Measurements from ENCODE around the gene DPF3. TPM values are rescaled to one million over a fixed set of nuclear protein-coding genes. Genes with fewer than 3 reads are reported as not detected.

The DPF3 gene
- total and polyA plus RNA-seq, 9 of the 15 experiments (the other 6 are each of a cell fraction or from before 2014, with no cell fraction given) = 0.21 to 4.9 (median 1.2) TPM

DNA sequence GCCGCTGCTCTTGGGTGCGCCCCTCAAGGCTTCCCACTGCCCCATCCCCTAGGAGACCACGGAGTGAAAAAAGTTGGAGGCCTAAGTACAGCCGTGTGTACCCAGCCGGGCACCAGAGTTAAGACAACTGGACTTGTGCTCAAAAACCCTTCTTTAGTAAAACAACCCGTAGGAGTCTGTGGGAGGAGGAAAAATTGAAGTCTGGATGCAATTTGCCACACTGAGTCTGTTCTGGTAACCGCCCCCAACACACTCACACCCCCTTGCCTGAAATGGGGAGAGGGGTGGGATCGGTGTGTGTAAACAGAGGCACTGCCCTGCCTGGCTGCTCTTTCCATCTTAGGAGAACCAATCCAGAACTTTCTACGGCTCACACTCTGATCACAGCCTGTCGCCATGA is 41.7 kb downstream of the DPF3 start:
- peaks cover 0 to 6% of the 10 kb centered on the region in 2 experiments; a peak in 1 of 5 replicates for H3K27me3 ChIP-seq (ENCODE audit: control insufficient read depth in 2 of 2, insufficient read depth in 2 of 2, low read length in 2 of 2)
- H3K79me2 ChIP-seq (ENCODE audit: control insufficient read depth, insufficient read depth, low read length) = no peaks in the 10 kb centered on the region
- H3K9me3 ChIP-seq (replicated peaks; ENCODE audit: control insufficient read depth, insufficient read depth, low read depth, low read length) = no peaks in the 10 kb centered on the region
- WGBS (ENCODE audit: insufficient coverage, low coverage, missing lambda C conversion rate) = 40% methylated on average over 9 of the region's 10 CpGs
- no peaks in the 10 kb centered on the region; a peak in 1 of 5 replicates for H3K4me1 ChIP-seq (replicated peaks in 1 of 2; ENCODE audit: control insufficient read depth in 2 of 2, insufficient read depth in 2 of 2, low read length in 2 of 2)
- H3K4me3 ChIP-seq = no peak overlapping the region
- BruUV-seq (replicated peaks) = no TSS peak
- no peaks in the 10 kb centered on the region for H3K9me1 ChIP-seq (ENCODE audit: control insufficient read depth, insufficient read depth, low read length)
- POLR2A ChIA-PET = no interaction called here
- CTCF ChIA-PET (ENCODE audit: low intra/inter-chr PET ratio) = no interaction called here
- FAIRE-seq = no peak
- no peaks in the 10 kb centered on the region for H3K36me3 ChIP-seq (ENCODE audit: control insufficient read depth, insufficient read depth, low read length)
- intact Hi-C loops (cut with micrococcal nuclease) (no loop called here), in situ Hi-C loops (cut with MboI) (no loop called here)
- H3K9ac ChIP-seq (ENCODE audit: insufficient read depth in 1 of 2, low read depth in 2 of 2, low read length in 2 of 2) = no peak overlapping the region
- ATAC-seq = no peak
- TF ChIP-seq ZFX (CRISPR knock-in tag; IDR thresholded peaks at IDR 0.05) (no peak), PURB (CRISPR knock-in tag; IDR thresholded peaks at IDR 0.05; ENCODE audit: low read depth) (no peak)
- H2AFZ ChIP-seq (ENCODE audit: low read depth, low read length) = no peak overlapping the region
- DNase-seq (ENCODE audit: extremely low read depth in 1 of 4, low spot score in 3 of 4) = no peak
- no peak overlapping the region for H3K27ac ChIP-seq (ENCODE audit: extremely low read depth, low read depth, low read length)
- H4K20me1 ChIP-seq (replicated peaks; ENCODE audit: control insufficient read depth, insufficient read depth, low read length) = no peaks in the 10 kb centered on the region
- H3K4me2 ChIP-seq (ENCODE audit: insufficient read depth, low read length) = no peak overlapping the region

DNA sequence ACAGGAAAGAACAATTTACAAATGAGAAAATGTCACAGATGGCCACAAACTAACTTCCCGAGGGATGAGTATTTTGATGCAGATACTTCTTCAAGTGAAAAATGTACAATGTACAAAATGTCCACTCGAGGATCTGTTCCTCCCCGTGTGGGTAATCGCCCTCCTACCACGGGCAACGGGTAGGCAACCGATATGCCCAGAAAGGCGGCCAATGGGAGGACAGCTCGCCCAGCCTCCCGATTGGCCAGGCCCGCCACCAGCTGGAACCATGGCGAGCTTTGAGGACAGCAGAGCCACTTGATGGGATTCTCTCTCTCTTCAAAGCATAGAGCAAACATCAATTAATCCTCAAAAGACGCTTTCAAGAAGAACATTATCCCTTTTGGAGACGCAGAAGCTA is 42.3 kb downstream of the DPF3 start:
- TF ChIP-seq, protein P1, sequence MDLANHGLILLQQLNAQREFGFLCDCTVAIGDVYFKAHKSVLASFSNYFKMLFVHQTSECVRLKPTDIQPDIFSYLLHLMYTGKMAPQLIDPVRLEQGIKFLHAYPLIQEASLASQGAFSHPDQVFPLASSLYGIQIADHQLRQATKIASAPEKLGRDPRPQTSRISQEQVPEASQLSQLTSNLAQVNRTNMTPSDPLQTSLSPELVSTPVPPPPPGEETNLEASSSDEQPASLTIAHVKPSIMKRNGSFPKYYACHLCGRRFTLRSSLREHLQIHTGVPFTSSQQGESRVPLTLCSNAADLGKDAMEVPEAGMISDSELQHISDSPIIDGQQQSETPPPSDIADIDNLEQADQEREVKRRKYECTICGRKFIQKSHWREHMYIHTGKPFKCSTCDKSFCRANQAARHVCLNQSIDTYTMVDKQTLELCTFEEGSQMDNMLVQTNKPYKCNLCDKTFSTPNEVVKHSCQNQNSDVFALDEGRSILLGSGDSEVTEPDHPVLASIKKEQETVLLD (IDR thresholded peaks at IDR 0.05) = no peak
- TF ChIP-seq ZNF589 (CRISPR knock-in tag; IDR thresholded peaks at IDR 0.05; ENCODE audit: low read depth) = no peak
- TF ChIP-seq KAT7 (CRISPR knock-in tag; IDR thresholded peaks at IDR 0.05; ENCODE audit: borderline replicate concordance) = no peak
- TF ChIP-seq, protein P2, sequence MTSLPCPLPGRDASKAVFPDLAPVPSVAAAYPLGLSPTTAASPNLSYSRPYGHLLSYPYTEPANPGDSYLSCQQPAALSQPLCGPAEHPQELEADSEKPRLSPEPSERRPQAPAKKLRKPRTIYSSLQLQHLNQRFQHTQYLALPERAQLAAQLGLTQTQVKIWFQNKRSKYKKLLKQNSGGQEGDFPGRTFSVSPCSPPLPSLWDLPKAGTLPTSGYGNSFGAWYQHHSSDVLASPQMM (CRISPR knock-in tag; IDR thresholded peaks at IDR 0.05) = no peak
- TF ChIP-seq ZNF707 (CRISPR knock-in tag; conservative IDR thresholded peaks at IDR 0.05) = no peak
- Histone ChIP-seq H3K27me3 (ENCODE audit: control insufficient read depth in 2 of 2, insufficient read depth in 2 of 2, low read length in 2 of 2) (peaks cover 0 to 6% of the 10 kb centered on the region in 2 experiments; a peak in 1 of 5 replicates), H3K9me1 (ENCODE audit: control insufficient read depth, insufficient read depth, low read length) (no peaks in the 10 kb centered on the region), H3K4me1 (replicated peaks in 1 of 2; ENCODE audit: control insufficient read depth in 2 of 2, insufficient read depth in 2 of 2, low read length in 2 of 2) (no peaks in the 10 kb centered on the region; a peak in 1 of 5 replicates), H3K9ac (ENCODE audit: insufficient read depth in 1 of 2, low read depth in 2 of 2, low read length in 2 of 2) (no peak overlapping the region), H3K4me2 (ENCODE audit: insufficient read depth, low read length) (no peak overlapping the region), H2AFZ (ENCODE audit: low read depth, low read length) (no peak overlapping the region), H3K27ac (ENCODE audit: extremely low read depth, low read depth, low read length) (no peak overlapping the region), H3K4me3 (no peak overlapping the region), H4K20me1 (replicated peaks; ENCODE audit: control insufficient read depth, insufficient read depth, low read length) (no peaks in the 10 kb centered on the region), H3K79me2 (ENCODE audit: control insufficient read depth, insufficient read depth, low read length) (no peaks in the 10 kb centered on the region), H3K36me3 (ENCODE audit: control insufficient read depth, insufficient read depth, low read length) (no peaks in the 10 kb centered on the region), H3K9me3 (replicated peaks; ENCODE audit: control insufficient read depth, insufficient read depth, low read depth, low read length) (no peaks in the 10 kb centered on the region)
- ChIA-PET POLR2A (no interaction called here), CTCF (ENCODE audit: low intra/inter-chr PET ratio) (no interaction called here)
- no TSS peak for BruUV-seq (replicated peaks)
- ATAC-seq = no peak
- in situ Hi-C loops (cut with MboI) = no loop called here
- WGBS (ENCODE audit: insufficient coverage, low coverage, missing lambda C conversion rate) = 21% methylated on average over 7 of the region's 14 CpGs
- no peak for DNase-seq (ENCODE audit: extremely low read depth in 1 of 4, low spot score in 3 of 4)
- no peak for FAIRE-seq
- intact Hi-C loops (cut with micrococcal nuclease) = no loop called here

Data from K562 (cell line).